NCI-H2196 (cell line): ENCODE data around the gene ZIC1.

ENCODE experiments used
- DNase-seq: peaks from one replicate; lab custom pipeline; 2025; ENCODE audit not compliant: unreplicated experiment; lab: John Stamatoyannopoulos, UW

ZIC1 gene

DNA sequence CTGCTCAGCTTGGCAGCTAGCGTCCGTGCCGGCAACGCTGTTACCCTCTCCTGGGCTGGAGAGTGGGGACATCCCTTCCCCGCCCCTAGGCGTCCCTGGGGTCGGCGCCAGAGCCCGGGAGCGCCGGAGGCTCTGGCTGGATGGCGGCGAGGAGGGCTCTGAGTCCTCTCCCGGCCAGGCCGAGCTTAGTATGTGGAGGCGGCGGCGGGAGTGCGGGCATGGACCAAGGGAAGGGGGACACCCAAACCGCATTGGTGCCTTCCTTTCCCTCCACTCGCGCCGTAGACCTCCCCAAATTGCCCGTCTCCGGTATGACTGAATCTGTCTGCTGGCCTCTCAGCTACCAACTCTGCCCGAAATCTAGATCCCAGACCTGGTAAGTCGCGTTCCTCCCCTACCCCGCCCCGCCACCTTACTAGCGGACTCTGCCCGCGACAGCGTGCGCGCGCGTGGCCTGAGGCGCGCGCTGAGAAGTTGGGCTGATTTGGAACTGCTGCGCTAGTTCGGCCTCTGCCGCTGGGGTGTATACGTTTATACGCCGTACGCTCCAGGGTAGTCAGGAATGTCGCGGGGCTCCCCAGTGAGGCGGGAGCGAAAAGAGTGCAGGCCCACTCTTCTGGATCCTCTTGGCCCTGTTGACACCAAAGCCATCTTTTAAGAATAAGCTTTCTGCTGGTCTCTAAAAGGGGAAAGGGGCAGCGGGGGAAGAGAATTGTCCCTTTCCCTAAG lies 12.2 kb downstream of the ZIC1 start:
- no peak for DNase-seq

DNA sequence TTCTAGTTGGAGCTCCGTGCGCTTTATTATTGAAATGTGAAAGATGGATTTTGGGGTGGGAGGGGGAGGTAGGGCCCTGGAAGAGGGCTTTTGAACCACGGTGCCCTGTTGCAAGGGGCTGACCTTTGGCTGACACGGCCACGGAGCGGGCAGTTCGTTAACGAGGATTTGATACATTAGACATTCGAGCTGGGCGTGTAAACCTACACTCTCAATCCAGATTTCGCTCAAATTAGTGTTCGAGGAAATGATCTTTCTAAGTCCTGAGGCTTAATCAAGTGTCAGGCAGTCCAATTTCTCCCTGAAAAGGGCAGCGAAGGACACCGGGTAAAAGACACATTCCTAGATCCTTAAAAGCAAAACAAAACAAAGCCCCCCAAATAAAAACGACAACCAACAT lies 13.0 kb downstream of the ZIC1 start:
- DNase-seq, result no peak

DNA sequence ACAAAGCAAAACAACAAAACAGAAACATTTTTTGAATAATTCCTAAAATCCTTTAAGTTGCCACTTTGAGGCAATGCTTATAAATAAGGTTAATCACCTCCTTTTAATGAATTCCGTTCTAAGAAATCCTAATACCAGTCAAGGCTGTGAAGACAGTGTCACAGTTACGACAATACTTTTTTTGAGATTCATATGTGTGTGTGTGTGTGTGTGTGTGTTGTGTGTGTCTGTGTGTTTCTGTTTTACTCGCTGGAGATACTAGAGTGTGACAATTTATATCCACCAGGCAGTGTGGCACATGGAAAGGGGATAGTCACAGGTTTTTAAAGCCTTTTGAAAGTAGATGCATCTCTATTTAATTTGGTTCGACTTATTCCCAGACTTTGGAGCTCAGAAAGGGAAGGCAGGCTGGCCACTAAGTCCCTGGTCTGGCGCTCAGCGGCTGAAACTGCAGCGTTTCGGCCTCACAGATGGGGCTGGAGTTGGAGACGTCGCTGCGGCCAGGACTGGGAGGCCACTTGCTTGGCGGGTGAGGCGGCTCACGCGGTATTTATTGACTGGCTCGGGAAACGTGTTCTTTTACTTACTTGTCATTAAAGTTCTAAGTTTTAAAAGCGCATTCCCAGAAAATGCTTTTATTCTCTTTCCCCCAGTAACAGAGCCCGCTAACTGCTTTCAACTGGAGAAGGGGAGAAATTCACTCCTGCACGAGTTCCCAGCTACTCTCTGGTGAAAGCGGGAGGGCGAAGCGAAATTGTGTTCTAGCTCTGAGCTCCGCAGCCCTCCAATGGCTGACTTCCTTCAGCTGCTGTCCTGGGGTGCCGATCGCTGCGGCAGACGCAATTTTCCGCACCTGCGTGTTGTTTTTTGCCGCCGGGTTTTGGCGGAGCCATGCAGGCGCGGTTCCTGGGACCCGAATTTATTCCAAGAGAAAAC lies 13.7 kb downstream of the ZIC1 start:
- DNase-seq, result no peak

DNA sequence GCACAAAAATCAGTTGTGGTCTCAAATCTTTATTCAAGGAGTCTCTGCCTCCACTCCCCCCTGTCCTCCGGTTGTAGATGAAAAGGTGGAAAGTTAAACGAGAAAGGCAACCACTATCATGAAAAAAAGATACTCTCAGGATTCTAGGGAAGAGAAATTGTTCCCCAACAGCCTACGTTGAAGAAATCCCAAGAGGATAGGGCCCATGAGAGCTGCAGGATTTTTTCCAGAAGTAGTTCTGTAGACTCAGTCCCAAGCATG lies 14.3 kb downstream of the ZIC1 start:
- DNase-seq, result no peak

DNA sequence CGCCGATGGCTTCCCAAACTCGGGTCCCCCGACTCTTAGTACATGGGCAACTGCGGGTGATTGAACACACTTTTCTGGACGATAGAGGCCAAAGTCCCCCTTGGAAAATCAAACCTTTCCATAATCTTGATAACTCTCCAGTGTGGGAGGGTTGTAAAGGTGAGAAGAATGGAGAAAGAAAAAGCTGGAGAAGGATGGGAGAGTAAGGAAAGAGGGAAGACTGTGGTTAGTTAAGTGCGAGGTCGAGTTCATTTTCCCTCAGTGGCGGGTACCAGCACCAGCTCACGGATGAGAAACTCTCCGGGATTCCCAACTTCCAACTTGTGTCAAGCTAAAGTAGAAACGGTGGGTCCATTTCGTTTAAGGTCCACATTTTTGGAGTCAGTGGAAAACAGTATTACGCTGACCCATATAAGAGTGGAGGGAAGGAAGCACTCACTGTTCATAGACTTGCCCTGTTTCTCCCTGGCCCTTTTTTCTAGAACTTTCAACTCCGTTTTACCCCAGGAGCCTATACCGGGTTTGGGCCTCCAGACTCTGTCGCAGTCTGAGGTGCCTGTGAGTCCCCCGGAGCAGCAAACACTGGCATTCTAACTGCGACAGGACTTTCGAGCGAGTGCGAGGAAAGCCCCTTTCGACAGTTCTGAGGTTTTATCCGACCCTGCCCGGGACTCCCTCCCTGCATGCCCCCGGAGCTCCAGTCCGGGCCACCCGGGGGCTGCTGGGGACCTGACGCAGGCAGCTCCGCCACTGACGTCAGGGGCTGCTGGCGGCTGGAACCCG lies 14.8 kb downstream of the ZIC1 start:
- no peak for DNase-seq

DNA sequence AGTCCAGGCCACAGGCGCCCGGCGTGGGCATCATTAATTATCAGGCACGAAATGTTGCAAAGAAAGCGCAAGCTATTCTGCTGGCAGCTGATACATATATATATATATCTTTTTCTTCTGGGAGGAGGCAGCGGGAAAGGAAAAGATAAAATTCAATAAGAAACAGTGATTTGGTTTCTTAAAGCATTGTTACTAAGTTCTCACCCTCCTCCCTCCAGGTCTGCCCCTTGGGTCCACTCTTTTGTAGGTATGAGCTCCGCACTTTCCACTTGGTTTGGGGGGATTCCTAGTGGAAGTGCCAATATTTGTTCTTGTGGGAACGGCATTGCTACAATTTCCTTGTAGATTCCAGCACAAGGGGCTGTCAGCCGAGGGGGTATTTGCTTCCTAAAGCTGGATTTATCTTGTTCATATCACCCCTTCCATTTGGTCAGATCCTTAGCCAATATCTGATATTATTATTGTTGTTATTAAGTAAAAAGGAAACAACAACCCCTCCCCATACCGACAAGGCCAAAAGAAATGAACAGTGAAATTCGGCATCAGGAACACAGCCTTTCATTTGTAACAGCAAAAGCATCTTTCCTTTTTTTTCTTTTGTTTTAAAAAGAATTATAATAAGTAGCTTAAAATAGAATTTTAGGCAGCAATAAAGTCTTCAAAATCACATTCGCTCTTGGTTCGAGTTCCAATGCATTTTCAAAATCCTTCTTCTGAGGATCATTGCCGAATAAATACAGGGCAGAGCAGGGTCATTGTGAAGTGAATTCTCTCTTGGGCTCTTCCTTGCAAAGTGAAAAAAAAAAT lies 15.6 kb downstream of the ZIC1 start:
- DNase-seq, result no peak

DNA sequence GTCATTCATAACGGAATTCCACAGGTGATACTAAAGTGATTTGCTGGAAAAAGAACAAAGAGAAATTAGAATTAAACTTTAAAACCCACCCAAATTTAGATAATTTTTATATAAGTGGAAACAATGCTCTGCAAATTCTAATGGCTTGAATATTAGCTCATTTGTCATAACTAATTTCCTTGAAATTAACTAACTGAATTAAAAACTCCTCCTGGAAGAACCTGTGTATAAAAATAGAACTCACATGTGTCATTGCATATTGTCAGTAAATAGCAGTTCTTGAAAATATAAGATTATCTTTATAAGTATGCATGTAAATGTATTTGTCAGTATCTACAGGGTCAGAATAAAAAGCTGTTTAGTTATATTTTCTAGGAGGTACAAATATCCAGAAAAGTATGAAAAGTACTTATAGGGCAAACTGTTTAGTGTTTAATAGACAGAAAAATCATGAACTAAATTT lies 16.3 kb downstream of the ZIC1 start:
- DNase-seq, result no peak

DNA sequence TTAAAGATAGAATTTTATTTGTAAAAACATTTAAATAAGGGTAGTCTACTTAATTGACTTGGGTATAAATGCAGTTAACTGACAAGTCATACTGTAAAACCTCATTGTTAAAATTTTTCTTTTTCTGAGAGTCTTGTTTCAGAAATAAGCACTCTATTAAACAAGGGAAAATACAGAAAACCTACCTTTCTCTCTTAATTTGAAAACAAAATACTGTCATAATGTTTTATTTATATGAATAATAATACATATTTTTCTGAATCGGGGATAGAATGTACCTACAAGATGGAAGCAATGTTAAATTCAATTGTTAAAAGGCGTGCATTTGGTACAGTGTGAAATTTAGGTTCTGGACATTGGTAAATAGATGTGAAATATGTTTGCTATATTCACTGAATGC lies 17.8 kb downstream of the ZIC1 start:
- no peak for DNase-seq

DNA sequence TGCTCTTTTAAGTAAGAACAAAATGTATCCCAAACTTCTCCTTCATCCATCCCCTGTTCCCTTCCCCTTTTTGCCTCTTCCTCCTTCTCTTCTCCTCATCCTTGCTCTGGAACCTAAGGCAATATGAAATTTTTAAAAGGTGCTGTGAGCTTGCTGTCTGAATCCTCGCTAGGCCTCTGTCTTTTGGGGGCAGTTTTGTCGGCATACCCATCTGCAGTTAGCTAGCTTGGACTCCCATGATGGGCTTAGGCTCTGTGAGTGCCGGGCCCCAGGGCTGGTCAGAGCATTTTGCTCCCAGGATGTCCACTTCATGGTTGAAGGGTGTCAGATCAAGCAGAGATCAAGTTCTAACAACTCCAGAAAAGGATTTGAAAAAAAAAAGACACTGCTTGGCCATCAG lies 18.6 kb downstream of the ZIC1 start:
- no peak for DNase-seq

DNA sequence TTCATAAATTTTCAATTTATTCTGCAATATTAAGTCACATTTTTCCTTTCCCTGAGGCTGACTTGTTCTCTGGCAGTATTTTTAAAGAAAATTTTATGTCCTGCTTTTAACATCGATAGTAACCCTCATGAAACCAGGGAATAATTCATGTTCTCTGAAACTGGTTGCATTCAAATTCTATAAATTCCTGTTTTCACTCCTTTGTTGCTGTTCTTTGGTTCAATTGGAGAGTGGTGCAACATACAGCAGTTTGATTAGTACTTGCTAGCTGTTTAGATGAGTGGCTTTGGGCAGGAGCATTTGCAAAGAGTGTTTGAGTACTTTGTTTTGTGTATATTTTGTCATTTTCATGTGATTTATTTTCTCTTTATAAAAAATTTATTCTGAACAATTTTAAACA lies 19.2 kb downstream of the ZIC1 start:
- DNase-seq, result no peak

DNA sequence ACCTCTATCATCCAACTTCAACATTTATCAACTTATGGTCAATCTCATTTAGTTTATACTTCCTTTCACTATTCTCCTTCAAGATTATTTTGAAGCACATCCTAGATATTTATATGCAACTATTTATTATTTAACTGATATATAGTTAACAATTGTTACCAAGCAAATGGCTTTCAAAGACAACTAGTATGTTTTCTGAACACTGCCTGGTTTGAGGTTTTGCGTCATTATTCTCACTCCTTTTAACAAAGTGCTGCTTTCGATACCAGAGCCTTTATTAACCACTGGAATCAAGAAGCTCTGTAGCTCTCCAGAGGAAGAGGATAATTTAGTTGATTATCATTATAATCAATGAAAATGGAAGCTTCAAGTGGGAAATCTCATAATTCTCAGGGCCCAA lies 19.6 kb downstream of the ZIC1 start:
- DNase-seq, result no peak

DNA sequence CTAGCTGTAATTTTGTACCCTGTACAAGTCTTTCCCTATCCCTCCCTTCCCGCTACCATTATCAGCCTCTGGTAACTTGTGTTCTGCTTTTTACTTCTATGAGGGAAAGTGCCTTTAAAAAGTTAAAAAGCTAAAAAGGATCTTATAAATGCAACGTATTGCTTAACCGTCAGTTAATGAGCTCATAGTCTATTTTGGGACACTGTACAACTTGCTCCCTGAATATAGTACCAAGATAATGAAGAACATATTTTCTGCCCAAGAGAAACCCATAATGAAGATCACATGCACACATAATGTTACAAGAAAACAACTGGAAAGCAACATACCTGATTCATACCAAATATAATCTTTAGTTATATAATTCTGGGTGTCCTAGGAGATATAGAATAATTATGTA lies 22.6 kb downstream of the ZIC1 start:
- no peak for DNase-seq

DNA sequence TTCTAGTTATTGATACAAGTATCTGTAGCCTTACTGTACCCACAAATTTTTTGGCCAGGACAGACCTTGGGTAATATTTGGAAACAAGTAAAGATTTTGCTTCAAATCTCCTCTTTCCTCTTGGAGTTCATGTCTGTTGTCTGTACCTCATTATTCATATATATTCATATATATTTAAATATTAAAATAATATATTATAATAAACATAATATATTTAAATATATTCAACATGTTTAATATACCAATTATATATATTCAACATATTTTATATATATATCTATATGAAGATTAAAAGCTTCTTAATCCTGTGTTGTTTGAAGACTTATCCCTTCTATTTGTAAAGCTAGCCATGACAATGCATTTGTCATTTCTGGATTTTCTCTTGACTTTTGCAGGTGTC lies 38.1 kb downstream of the ZIC1 start:
- DNase-seq, result no peak

DNA sequence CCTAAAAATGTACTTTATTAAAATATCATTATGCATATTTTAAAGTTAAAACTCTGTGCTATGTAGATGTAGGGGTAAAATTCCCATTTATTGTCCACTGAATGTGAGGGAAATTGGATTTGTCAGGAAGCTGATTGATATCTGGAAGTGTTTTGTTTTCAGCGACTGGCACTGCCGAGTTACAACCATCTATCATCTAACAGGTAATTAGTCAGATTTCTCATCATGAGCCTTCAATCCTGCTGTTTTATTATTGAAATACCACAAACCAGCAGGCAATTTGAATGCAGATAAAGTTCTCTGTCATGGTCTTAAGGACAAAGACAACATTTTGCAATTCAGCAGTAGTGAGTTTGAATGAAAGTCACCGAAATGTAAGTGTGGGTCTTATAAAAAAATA lies 40.5 kb downstream of the ZIC1 start:
- no peak for DNase-seq

DNA sequence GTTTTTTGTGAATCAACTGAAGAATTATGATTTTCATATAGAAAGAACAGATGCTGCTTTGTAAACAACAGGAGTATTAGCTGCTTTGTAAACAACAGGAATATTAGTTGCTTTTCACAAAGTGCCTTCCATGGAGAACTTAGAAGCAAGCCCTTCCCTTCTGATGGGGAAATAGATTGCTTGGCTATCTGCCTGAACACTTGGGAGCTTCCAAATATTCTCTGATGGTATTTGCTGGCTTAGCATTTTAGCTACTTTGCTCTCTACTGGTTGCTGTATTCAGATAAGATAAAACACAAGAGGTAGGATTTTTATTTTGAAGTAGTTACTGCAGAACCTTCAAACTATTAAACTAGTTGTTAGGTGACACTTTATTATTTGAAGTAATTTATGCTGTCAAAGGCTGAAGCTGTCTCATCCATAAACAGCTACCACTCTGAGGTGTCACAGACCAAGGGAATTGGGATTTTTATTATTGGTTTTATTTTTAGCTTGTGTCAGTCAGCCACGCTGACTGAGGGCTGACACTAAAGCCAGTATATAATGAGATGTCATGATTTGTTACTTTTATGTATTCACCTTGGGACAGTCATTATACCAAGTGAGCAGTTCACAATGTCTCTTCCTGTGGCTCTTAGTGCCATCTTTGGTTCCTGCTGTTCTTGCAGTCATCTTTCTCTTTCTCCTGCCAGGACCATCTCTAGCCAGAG lies 50.0 kb downstream of the ZIC1 start:
- DNase-seq, result no peak

DNA sequence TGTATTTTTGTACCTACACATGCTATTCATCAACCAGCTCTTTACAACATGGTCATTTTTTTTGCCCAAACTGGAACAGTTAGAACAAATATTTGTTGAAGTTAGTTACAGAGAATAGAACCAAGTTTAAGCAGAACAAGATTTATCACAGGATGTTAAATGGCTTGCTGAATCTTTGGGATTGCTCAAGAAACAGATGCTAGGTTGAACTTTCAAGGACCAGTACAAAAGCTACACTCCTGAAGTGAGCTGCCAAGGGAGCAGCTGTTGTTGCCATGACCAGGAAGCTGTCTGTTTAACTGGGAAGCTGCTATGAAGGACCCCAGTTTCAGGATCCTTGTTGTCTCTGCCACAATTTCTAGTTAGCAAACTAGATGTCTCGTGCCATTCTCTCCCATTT lies 53.7 kb downstream of the ZIC1 start:
- no peak for DNase-seq
